H1 (cell line): ENCODE results near the gene AKR1B1. TPM values are rescaled to one million over a fixed set of nuclear protein-coding genes. Genes with fewer than 3 reads are reported as not detected.
A peak's percentile ranks its signal among the peaks of the same experiment; 100 is the strongest.

Experiments
- CTCF ChIA-PET: fragments of 300-600 bp; sonication (Branson Sonifier 250); formaldehyde crosslinking; loops from one replicate; lab custom pipeline; 2021; ENCODE audit not compliant: partially characterized antibody; lab: Charles Lee
- POLR2A ChIA-PET: fragments of 300-600 bp; sonication (Branson Sonifier 250); formaldehyde crosslinking; loops from one replicate; lab custom pipeline; 2021; ENCODE audit warnings: inconsistent platforms; ENCODE audit not compliant: partially characterized antibody; lab: Charles Lee
- DNase-seq, 2 experiments: peaks; one replicate each; pipeline versions ENCODE4 v3.0.0 to v3.0.0-alpha.2; 2010 to 2022; ENCODE audit warnings: low spot score in 2 of 2, low read depth in 1 of 2, mixed read lengths in 1 of 2
- FAIRE-seq: peaks from 2 replicates; lab custom pipeline; 2011; peaks lifted over from hg19 to GRCh38; lab: Jason Lieb, UNC
- H2AFZ ChIP-seq: 2 replicates; pipeline ENCODE4 v1.8.1; 2012; ENCODE audit warnings: low read length, inconsistent platforms
- H2AK5ac ChIP-seq: 2 replicates; pipeline ENCODE4 v1.6.1; 2013; ENCODE audit warnings: low read depth, low read length
- H2BK120ac ChIP-seq: replicated peaks from 2 replicates; pipeline ENCODE3; 2013; ENCODE audit warnings: low read depth, low read length, inconsistent platforms
- H2BK12ac ChIP-seq: 2 replicates; pipeline ENCODE4 v1.6.1; 2013; ENCODE audit warnings: low read depth, low read length
- H2BK15ac ChIP-seq: 2 replicates; pipeline ENCODE4 v1.6.1; 2013; ENCODE audit warnings: low read length
- H2BK20ac ChIP-seq: 2 replicates; pipeline ENCODE4 v1.6.1; 2013; ENCODE audit warnings: low read length
- H2BK5ac ChIP-seq: 2 replicates; pipeline ENCODE4 v1.6.1; 2013; ENCODE audit warnings: low read depth, low read length
- H3K14ac ChIP-seq: 2 replicates; pipeline ENCODE4 v1.6.1; 2013; ENCODE audit warnings: inconsistent platforms; ENCODE audit not compliant: insufficient read length
- H3K18ac ChIP-seq: 2 replicates; pipeline ENCODE4 v1.6.1; 2013; ENCODE audit warnings: low read length; ENCODE audit errors: extremely low read depth
- H3K23ac ChIP-seq: 2 replicates; pipeline ENCODE4 v1.6.1; 2013; ENCODE audit warnings: inconsistent platforms; ENCODE audit not compliant: insufficient read length
- H3K23me2 ChIP-seq: 2 replicates; pipeline ENCODE4 v1.6.1; 2013; ENCODE audit warnings: low read depth, low read length
- H3K27ac ChIP-seq: 2 replicates; pipeline ENCODE4 v1.6.1; 2011; ENCODE audit warnings: low read depth, low read length, inconsistent platforms
- H3K27me3 ChIP-seq, 4 experiments: replicated peaks in 1 of 4; 1 replicate in 1 of 4; 2 replicates in 3 of 4; pipeline versions ENCODE4 v1.6.1 to v1.8.1; 2011 to 2013; ENCODE audit warnings: low read length in 3 of 4, mild to moderate bottlenecking in 3 of 4, inconsistent platforms in 2 of 4, mixed read lengths in 2 of 4, moderate library complexity in 1 of 4; ENCODE audit not compliant: control insufficient read depth in 3 of 4, insufficient read depth in 3 of 4; ENCODE audit errors: extremely low read depth in 1 of 4
- H3K36me3 ChIP-seq, 4 experiments: 2 replicates each; pipeline versions ENCODE4 v1.6.1 to v1.8.1; 2011 to 2013; ENCODE audit warnings: mild to moderate bottlenecking in 4 of 4, low read length in 3 of 4, moderate library complexity in 2 of 4, control low read depth in 1 of 4, inconsistent platforms in 1 of 4; ENCODE audit not compliant: insufficient read depth in 4 of 4, control insufficient read depth in 2 of 4
- H3K4ac ChIP-seq: replicated peaks from 2 replicates; pipeline ENCODE3; 2013; ENCODE audit warnings: low read length, low read depth, mixed read lengths, inconsistent platforms; ENCODE audit not compliant: insufficient read length
- H3K4me1 ChIP-seq, 4 experiments: replicated peaks in 1 of 4; 1 replicate in 1 of 4; 2 replicates in 3 of 4; pipeline versions ENCODE4 v1.6.1 to v1.8.1; 2011 to 2013; ENCODE audit warnings: low read length in 3 of 4, inconsistent platforms in 2 of 4, mixed read lengths in 1 of 4; ENCODE audit not compliant: insufficient read depth in 4 of 4, control insufficient read depth in 3 of 4
- H3K4me2 ChIP-seq, 2 experiments: 2 replicates each; pipeline versions ENCODE4 v1.6.1 to v1.8.1; 2011 to 2013; ENCODE audit warnings: low read depth in 2 of 2, low read length in 2 of 2, control low read depth in 1 of 2, inconsistent platforms in 1 of 2, mild to moderate bottlenecking in 1 of 2; ENCODE audit not compliant: insufficient read depth in 1 of 2
- H3K4me3 ChIP-seq, 4 experiments: fragments of 200-600, 300-600 bp in 1 of 4; sonication (generic), shearing (Covaris generic), sonication (Bioruptor Twin) in 1 of 4; 2 replicates each; pipeline versions ENCODE4 v1.5.1 to v1.8.1; 2011 to 2016; ENCODE audit warnings: low read length in 4 of 4, low read depth in 3 of 4, control low read depth in 2 of 4, inconsistent platforms in 2 of 4, mild to moderate bottlenecking in 2 of 4, mixed read lengths in 1 of 4, moderate library complexity in 1 of 4; ENCODE audit not compliant: insufficient read depth in 2 of 4; ENCODE audit errors: extremely low read depth in 1 of 4
- H3K56ac ChIP-seq: replicated peaks from 2 replicates; pipeline ENCODE3; 2013; ENCODE audit warnings: low read depth, mild to moderate bottlenecking, mixed read lengths, low read length, inconsistent platforms; ENCODE audit not compliant: insufficient read length
- H3K79me1 ChIP-seq: 2 replicates; pipeline ENCODE4 v1.6.1; 2013; ENCODE audit warnings: low read depth, low read length, control low read depth
- H3K79me2 ChIP-seq, 2 experiments: 2 replicates each; pipeline versions ENCODE4 v1.6.1 to v1.8.1; 2012 to 2013; ENCODE audit warnings: low read length in 2 of 2, mild to moderate bottlenecking in 2 of 2, inconsistent platforms in 1 of 2; ENCODE audit not compliant: insufficient read depth in 2 of 2, control insufficient read depth in 1 of 2
- H3K9ac ChIP-seq, 4 experiments: replicated peaks in 1 of 4; 1 replicate in 1 of 4; 2 replicates in 3 of 4; pipeline versions ENCODE4 v1.6.1 to v1.8.1; 2011 to 2013; ENCODE audit warnings: low read depth in 3 of 4, low read length in 3 of 4, control low read depth in 2 of 4, mild to moderate bottlenecking in 2 of 4, moderate library complexity in 2 of 4, inconsistent platforms in 1 of 4; ENCODE audit errors: extremely low read depth in 1 of 4
- H3K9me3 ChIP-seq, 2 experiments: 2 replicates each; pipeline versions ENCODE4 v1.6.1 to v1.8.1; 2012 to 2013; ENCODE audit warnings: mild to moderate bottlenecking in 2 of 2, moderate library complexity in 2 of 2, control low read depth in 1 of 2, inconsistent platforms in 1 of 2, low read depth in 1 of 2, low read length in 1 of 2, mixed read lengths in 1 of 2; ENCODE audit not compliant: insufficient read depth in 2 of 2
- H4K20me1 ChIP-seq, 2 experiments: replicated peaks in 1 of 2; 2 replicates each; pipeline versions ENCODE3 to v1.8.1; 2011 to 2013; ENCODE audit warnings: inconsistent platforms in 2 of 2, low read length in 2 of 2, mild to moderate bottlenecking in 1 of 2; ENCODE audit not compliant: insufficient read depth in 2 of 2, control insufficient read depth in 1 of 2
- H4K5ac ChIP-seq: 2 replicates; pipeline ENCODE4 v1.6.1; 2013; ENCODE audit warnings: low read length, low read depth, mixed read lengths, inconsistent platforms; ENCODE audit not compliant: insufficient read length
- H4K8ac ChIP-seq: 2 replicates; pipeline ENCODE4 v1.8.0; 2013; ENCODE audit warnings: mild to moderate bottlenecking, moderate library complexity, low read length, inconsistent platforms; ENCODE audit not compliant: insufficient read depth; ENCODE audit errors: extremely low read depth
- H4K91ac ChIP-seq: replicated peaks from 2 replicates; pipeline ENCODE3; 2013; ENCODE audit warnings: low read length, mixed read lengths, inconsistent platforms; ENCODE audit not compliant: insufficient read length
- ASH2L ChIP-seq: fragments of 200-600, 300-600 bp; sonication (generic); IDR thresholded peaks from one replicate; pipeline ENCODE4 v1.7.1; 2017; ENCODE audit warnings: low read length
- BRCA1 ChIP-seq: IDR thresholded peaks from 2 replicates; pipeline ENCODE4 v1.6.1; 2012; ENCODE audit warnings: low read depth, low read length, improper control_type of control experiment
- CBX8 ChIP-seq: fragments of 300-800, 300-1000 bp; sonication (generic); IDR thresholded peaks from 2 replicates; pipeline ENCODE4 v1.7.1; 2016; ENCODE audit warnings: low read depth, low read length, borderline replicate concordance
- CHD1 ChIP-seq: IDR thresholded peaks from 2 replicates; pipeline ENCODE4 v1.6.1; 2012; ENCODE audit warnings: low read depth, low read length, improper control_type of control experiment
- CREB1 ChIP-seq: IDR thresholded peaks from 2 replicates; pipeline ENCODE4 v1.6.1; 2012; ENCODE audit warnings: inconsistent platforms
- JUND ChIP-seq: IDR thresholded peaks from 2 replicates; pipeline ENCODE4 v1.6.1; 2011; ENCODE audit warnings: mild to moderate bottlenecking, improper control_type of control experiment, low read length
- NANOG ChIP-seq: IDR thresholded peaks from 2 replicates; pipeline ENCODE4 v1.6.1; 2011; ENCODE audit warnings: low read length, low read depth, mild to moderate bottlenecking, inconsistent platforms; ENCODE audit not compliant: insufficient read depth, poor library complexity, severe bottlenecking
- NRF1 ChIP-seq: IDR thresholded peaks from 2 replicates; pipeline ENCODE4 v1.6.1; 2011; ENCODE audit warnings: mild to moderate bottlenecking, low read depth, low read length, improper control_type of control experiment
- RFX5 ChIP-seq: IDR thresholded peaks from 2 replicates; pipeline ENCODE4 v1.6.1; 2011; ENCODE audit warnings: low read depth, low read length, improper control_type of control experiment, borderline replicate concordance
- SIX5 ChIP-seq: IDR thresholded peaks from 2 replicates; pipeline ENCODE4 v1.6.1; 2011; ENCODE audit warnings: mild to moderate bottlenecking, low read depth, low read length
- SP4 ChIP-seq: IDR thresholded peaks from 2 replicates; pipeline ENCODE4 v1.6.1; 2012; ENCODE audit warnings: low read length, inconsistent platforms
- SRF ChIP-seq: IDR thresholded peaks from 2 replicates; pipeline ENCODE4 v1.6.1; 2011; ENCODE audit warnings: mild to moderate bottlenecking, low read depth, low read length, moderate library complexity
- WGBS, 2 experiments: shearing (Covaris generic) in 1 of 2; methylation state at CpG; one replicate each; pipeline versions ENCODE4 v1.1.6 to v1.1.7; 2013 to 2015; ENCODE audit warnings: low lambda C conversion rate in 2 of 2, mixed read lengths in 2 of 2, inconsistent platforms in 1 of 2, low coverage in 1 of 2, missing lambda C conversion rate in 1 of 2; ENCODE audit not compliant: insufficient replicate concordance in 2 of 2, insufficient coverage in 1 of 2, insufficient read length in 1 of 2; ENCODE audit errors: extremely low coverage in 1 of 2, missing lambda C conversion rate in 1 of 2; 5-methylcytosine and 5-hydroxymethylcytosine counted together
- polyA plus RNA-seq, 7 experiments: library from polyadenylated mRNA; depleted of rRNA in 3 of 7; stranded (reverse) in 5 of 7; unstranded in 2 of 7; fragments of >200 nt in 5 of 7; fragments of 200-250 nt in 2 of 7; gene quantifications; 1 replicate in 5 of 7; 2 replicates in 1 of 7; 4 replicates in 1 of 7; pipeline versions ENCODE4 v1.2.1 to v1.2.3, GENCODE V29; 2011 to 2013; ENCODE audit warnings: missing spikeins in 2 of 7, mixed read lengths in 2 of 7
- total RNA-seq: library from RNA; stranded (reverse); fragmentation: NEBNext Ultra II Directional; extraction: Animal tissue kit (Norgen Biotek cat#: 25700); gene quantifications from 2 replicates; pipeline ENCODE4 v1.2.1, GENCODE V29; 2021
- TF ChIP-seq, protein P1 (sequence below), 3 experiments: IDR thresholded peaks; 1 replicate in 2 of 3; 2 replicates in 1 of 3; pipeline versions ENCODE4 v1.5.1 to v1.6.1; 2011; ENCODE audit warnings: low read length in 3 of 3, mild to moderate bottlenecking in 3 of 3, inconsistent platforms in 2 of 3, low read depth in 1 of 3, moderate library complexity in 1 of 3; ENCODE audit not compliant: insufficient read depth in 1 of 3; ENCODE audit errors: control extremely low read depth in 1 of 3

Gene AKR1B1
- total and polyA plus RNA-seq, 2 of the 8 experiments (the other 6 are each of a cell fraction or from before 2014, with no cell fraction given) = 195 to 273 TPM

- Histone ChIP-seq H3K79me2 (no peaks in the 10 kb centered on the region), H3K4me3 (no peak overlapping the region), H3K18ac (0 out of 2 replicates have a peak overlapping the region, but pooled peaks have one; percentile 26), H2BK20ac (no peak overlapping the region), H3K79me1 (no peaks in the 10 kb centered on the region), H3K27me3 (no peaks in the 10 kb centered on the region), H3K4ac (no peak overlapping the region), H2AK5ac (no peak overlapping the region), H3K56ac (no peak overlapping the region), H3K27ac (no peak overlapping the region; the same call in 1 of the 2 replicates), H3K23ac (no peak overlapping the region), H3K4me2 (0 out of 4 replicates have a peak overlapping the region, but pooled peaks of 1 of the 2 experiments have one; percentile 22), H2BK120ac (no peak overlapping the region), H2BK5ac (no peak overlapping the region), H2BK15ac (no peak overlapping the region), H4K20me1 (no peaks in the 10 kb centered on the region), H3K9me3 (no peaks in the 10 kb centered on the region), H3K9ac (no peak overlapping the region), H3K36me3 (no peaks in the 10 kb centered on the region), H3K14ac (no peak overlapping the region), H4K5ac (no peak overlapping the region), H2BK12ac (no peak overlapping the region), H3K4me1 (no peaks in the 10 kb centered on the region), H3K23me2 (no peaks in the 10 kb centered on the region), H4K91ac (no peak overlapping the region), H2AFZ (no peak overlapping the region), H4K8ac (no peak overlapping the region)
- no peak for FAIRE-seq
- 94% methylated on average over 2 of the region's 3 CpGs; no CpG with 5 or more reads in 1 of the 2 experiments for WGBS, 2 experiments
- POLR2A ChIA-PET = interaction anchor here (1.1 to 1.6 kb wide), 2 partner anchors 10 to 23 kb away, joined by 4 read pairs; no protein-coding TSS in a partner anchor
- DNase-seq = no peak
- CTCF ChIA-PET = interaction anchor here (0.6 to 4.6 kb wide), 8 partner anchors 10 to 267 kb away, joined by 3 to 24 read pairs (median 6); no protein-coding TSS in a partner anchor
- TF ChIP-seq, protein P1, sequence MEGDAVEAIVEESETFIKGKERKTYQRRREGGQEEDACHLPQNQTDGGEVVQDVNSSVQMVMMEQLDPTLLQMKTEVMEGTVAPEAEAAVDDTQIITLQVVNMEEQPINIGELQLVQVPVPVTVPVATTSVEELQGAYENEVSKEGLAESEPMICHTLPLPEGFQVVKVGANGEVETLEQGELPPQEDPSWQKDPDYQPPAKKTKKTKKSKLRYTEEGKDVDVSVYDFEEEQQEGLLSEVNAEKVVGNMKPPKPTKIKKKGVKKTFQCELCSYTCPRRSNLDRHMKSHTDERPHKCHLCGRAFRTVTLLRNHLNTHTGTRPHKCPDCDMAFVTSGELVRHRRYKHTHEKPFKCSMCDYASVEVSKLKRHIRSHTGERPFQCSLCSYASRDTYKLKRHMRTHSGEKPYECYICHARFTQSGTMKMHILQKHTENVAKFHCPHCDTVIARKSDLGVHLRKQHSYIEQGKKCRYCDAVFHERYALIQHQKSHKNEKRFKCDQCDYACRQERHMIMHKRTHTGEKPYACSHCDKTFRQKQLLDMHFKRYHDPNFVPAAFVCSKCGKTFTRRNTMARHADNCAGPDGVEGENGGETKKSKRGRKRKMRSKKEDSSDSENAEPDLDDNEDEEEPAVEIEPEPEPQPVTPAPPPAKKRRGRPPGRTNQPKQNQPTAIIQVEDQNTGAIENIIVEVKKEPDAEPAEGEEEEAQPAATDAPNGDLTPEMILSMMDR (IDR thresholded peaks at IDR 0.05; ENCODE audit: control extremely low read depth in 1 of 3, insufficient read depth in 1 of 3, low read depth in 1 of 3, low read length in 3 of 3) = no peak
- TF ChIP-seq CHD1 (no peak), ASH2L (no peak), SRF (no peak), CREB1 (no peak), JUND (no peak), RFX5 (no peak), CBX8 (no peak), BRCA1 (no peak), SP4 (no peak), NANOG (no peak), SIX5 (no peak), NRF1 (no peak)
Observed at GRCh38 chr7:134481167-134481566, 22.3 kb upstream of the AKR1B1 start.
